Endodermal cell (in vitro differentiated cells): ENCODE measurements around the gene ARHGAP26. TPM values are rescaled to one million over a fixed set of nuclear protein-coding genes. Genes with fewer than 3 reads are reported as not detected.
"Not testable (repeated sequence)": the region's sequence is repeated elsewhere in the genome, so short reads cannot be mapped to it uniquely, and the experiment has no call there.

Experiments used
- DNase-seq: peaks from one replicate; pipeline ENCODE4 v3.0.0-alpha.2; 2017
- H3K27ac ChIP-seq: 2 replicates; pipeline ENCODE4 v1.5.1; 2013; ENCODE audit warnings: mild to moderate bottlenecking, low read depth, low read length, moderate library complexity
- H3K27me3 ChIP-seq: 2 replicates; pipeline ENCODE4 v1.6.1; 2013; ENCODE audit warnings: mild to moderate bottlenecking, low read length, moderate library complexity; ENCODE audit not compliant: insufficient read depth, control insufficient read depth, poor library complexity, severe bottlenecking
- H3K36me3 ChIP-seq: 2 replicates; pipeline ENCODE4 v1.7.0; 2013; ENCODE audit warnings: mild to moderate bottlenecking, low read length, moderate library complexity; ENCODE audit not compliant: control insufficient read depth, insufficient read depth
- H3K4me1 ChIP-seq: one replicate; pipeline ENCODE4 v1.7.0; 2013; ENCODE audit warnings: low read length; ENCODE audit not compliant: control insufficient read depth, insufficient read depth
- H3K4me3 ChIP-seq: 2 replicates; pipeline ENCODE4 v1.5.1; 2013; ENCODE audit warnings: mild to moderate bottlenecking, low read length, moderate library complexity
- H3K9ac ChIP-seq: 2 replicates; pipeline ENCODE4 v1.6.1; 2013; ENCODE audit warnings: mild to moderate bottlenecking, low read length, moderate library complexity; ENCODE audit not compliant: poor library complexity, severe bottlenecking; ENCODE audit errors: extremely low read depth
- H3K9me3 ChIP-seq: 2 replicates; pipeline ENCODE4 v1.6.1; 2013; ENCODE audit warnings: mild to moderate bottlenecking, low read length, moderate library complexity; ENCODE audit not compliant: control insufficient read depth
- H3K27ac Mint-ChIP-seq: 2 replicates; pipeline ENCODE4 v1.8.0; 2020; ENCODE audit warnings: mixed read lengths
- H3K27me3 Mint-ChIP-seq: 2 replicates; pipeline ENCODE4 v1.8.0; 2021; ENCODE audit warnings: mild to moderate bottlenecking, mixed read lengths; ENCODE audit not compliant: insufficient read depth
- H3K36me3 Mint-ChIP-seq: 2 replicates; pipeline ENCODE4 v1.8.0; 2020; ENCODE audit warnings: low read depth, mixed read lengths
- H3K4me1 Mint-ChIP-seq: 2 replicates; pipeline ENCODE4 v1.8.0; 2020; ENCODE audit warnings: mixed read lengths
- H3K4me3 Mint-ChIP-seq: 2 replicates; pipeline ENCODE4 v1.8.0; 2020; ENCODE audit warnings: mild to moderate bottlenecking, moderate library complexity, mixed read lengths
- H3K9me3 Mint-ChIP-seq: 2 replicates; pipeline ENCODE4 v1.8.0; 2020; ENCODE audit warnings: mild to moderate bottlenecking, mixed read lengths
- WGBS, 2 experiments: methylation state at CpG; one replicate each; pipeline versions ENCODE4 v1.1.5 to v1.1.7; 2013; ENCODE audit warnings: missing lambda C conversion rate in 2 of 2, mixed read lengths in 1 of 2; ENCODE audit not compliant: insufficient coverage in 1 of 2, insufficient read length in 1 of 2; 5-methylcytosine and 5-hydroxymethylcytosine counted together
- total RNA-seq, 2 donors: library from RNA; stranded (reverse); fragmentation: NEBNext Ultra II Directional in 1 of 2; extraction: Animal tissue kit (Norgen Biotek cat#: 25700) in 1 of 2; gene quantifications; 2 replicates in 1 of 2; 3 replicates in 1 of 2; pipeline ENCODE4 v1.2.1, GENCODE V29; 2021
- TF ChIP-seq, protein P1 (sequence below): fragments of 200-600 bp; sonication (generic); conservative IDR thresholded peaks from 2 replicates; pipeline ENCODE4 v1.5.0; 2021; ENCODE audit warnings: antibody characterized with exemption, mild to moderate bottlenecking

Gene ARHGAP26
- total RNA-seq, 2 donors from 2014 or later: 49.2 to 60.5 TPM

DNA sequence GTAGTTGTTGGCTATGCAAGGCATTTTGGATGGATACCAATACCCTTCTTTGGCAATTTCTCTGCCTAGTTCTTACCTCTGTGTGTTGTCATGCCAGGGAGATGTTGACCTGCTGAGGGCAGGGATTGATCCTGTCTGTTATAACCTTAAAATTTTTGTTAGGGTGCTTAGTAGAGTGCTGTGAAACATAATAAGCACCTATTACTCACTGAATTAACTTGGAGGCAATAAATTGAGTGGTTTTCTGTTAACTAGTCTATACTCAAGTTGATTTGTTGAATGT is 177.2 kb downstream of the ARHGAP26 start:
- DNase-seq: no peak

GRCh38 chr5:142952229-142952628 is 182.1 kb downstream of the ARHGAP26 start:
- WGBS, 2 experiments: 94% methylated on average over 3 of the region's 3 CpGs; no CpG with 5 or more reads in 1 of the 2 experiments
- H3K9ac ChIP-seq: no peak overlapping the region
- H3K36me3 ChIP-seq: no peaks in the 10 kb centered on the region
- Mint-ChIP-seq H3K27ac (no peak overlapping the region), H3K36me3 (peaks cover 22% of the 10 kb centered on the region), H3K9me3 (peaks cover 9% of the 10 kb centered on the region), H3K4me1 (no peaks in the 10 kb centered on the region), H3K27me3 (no peaks in the 10 kb centered on the region), H3K4me3 (no peak overlapping the region)
- H3K4me1 ChIP-seq: no peaks in the 10 kb centered on the region
- TF ChIP-seq, protein P1, sequence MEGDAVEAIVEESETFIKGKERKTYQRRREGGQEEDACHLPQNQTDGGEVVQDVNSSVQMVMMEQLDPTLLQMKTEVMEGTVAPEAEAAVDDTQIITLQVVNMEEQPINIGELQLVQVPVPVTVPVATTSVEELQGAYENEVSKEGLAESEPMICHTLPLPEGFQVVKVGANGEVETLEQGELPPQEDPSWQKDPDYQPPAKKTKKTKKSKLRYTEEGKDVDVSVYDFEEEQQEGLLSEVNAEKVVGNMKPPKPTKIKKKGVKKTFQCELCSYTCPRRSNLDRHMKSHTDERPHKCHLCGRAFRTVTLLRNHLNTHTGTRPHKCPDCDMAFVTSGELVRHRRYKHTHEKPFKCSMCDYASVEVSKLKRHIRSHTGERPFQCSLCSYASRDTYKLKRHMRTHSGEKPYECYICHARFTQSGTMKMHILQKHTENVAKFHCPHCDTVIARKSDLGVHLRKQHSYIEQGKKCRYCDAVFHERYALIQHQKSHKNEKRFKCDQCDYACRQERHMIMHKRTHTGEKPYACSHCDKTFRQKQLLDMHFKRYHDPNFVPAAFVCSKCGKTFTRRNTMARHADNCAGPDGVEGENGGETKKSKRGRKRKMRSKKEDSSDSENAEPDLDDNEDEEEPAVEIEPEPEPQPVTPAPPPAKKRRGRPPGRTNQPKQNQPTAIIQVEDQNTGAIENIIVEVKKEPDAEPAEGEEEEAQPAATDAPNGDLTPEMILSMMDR: no peak
- no peak overlapping the region for H3K27ac ChIP-seq
- H3K9me3 ChIP-seq: peaks cover 10% of the 10 kb centered on the region
- DNase-seq: no peak
- H3K27me3 ChIP-seq: no peaks in the 10 kb centered on the region
- no peak overlapping the region for H3K4me3 ChIP-seq

More for the DNA sequence above, 177.2 kb downstream of the ARHGAP26 start:
- Histone ChIP-seq H3K27me3 (no peaks in the 10 kb centered on the region), H3K9me3 (no peaks in the 10 kb centered on the region), H3K27ac (no peak overlapping the region), H3K4me3 (no peak overlapping the region), H3K4me1 (no peaks in the 10 kb centered on the region), H3K9ac (no peak overlapping the region), H3K36me3 (no peaks in the 10 kb centered on the region)
- Mint-ChIP-seq H3K36me3 (no peaks in the 10 kb centered on the region), H3K27ac (no peak overlapping the region), H3K4me1 (peaks cover 4% of the 10 kb centered on the region), H3K4me3 (no peak overlapping the region), H3K27me3 (no peaks in the 10 kb centered on the region), H3K9me3 (no peaks in the 10 kb centered on the region)
- TF ChIP-seq, protein P1: no peak

DNA sequence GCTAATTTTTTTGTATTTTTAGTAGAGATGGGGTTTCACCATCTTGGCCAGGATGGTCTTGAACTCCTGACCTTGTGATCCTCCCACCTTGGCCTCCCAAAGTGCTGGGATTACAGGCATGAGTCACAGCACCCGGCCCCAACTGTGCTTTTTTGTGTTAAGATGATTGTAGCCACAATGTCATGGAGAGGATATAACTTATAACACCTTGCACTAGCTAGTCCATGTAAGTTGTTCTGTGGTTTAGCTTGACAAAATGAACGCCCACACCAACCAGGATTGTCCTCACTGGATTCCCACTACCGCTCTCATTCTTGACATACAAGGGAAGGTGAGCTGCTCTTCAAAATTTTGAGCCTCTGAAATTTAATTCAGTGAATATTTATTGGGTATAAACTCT is 182.7 kb downstream of the ARHGAP26 start:
- H3K27me3 ChIP-seq, H3K9me3 Mint-ChIP-seq, H3K4me1 ChIP-seq, DNase-seq, H3K4me3 Mint-ChIP-seq, H3K9me3 ChIP-seq, H3K27ac Mint-ChIP-seq, H3K27me3 Mint-ChIP-seq, H3K9ac ChIP-seq, H3K4me3 ChIP-seq, H3K4me1 Mint-ChIP-seq, H3K36me3 ChIP-seq, H3K27ac ChIP-seq: not testable (repeated sequence)
- H3K36me3 Mint-ChIP-seq: peaks cover 22% of the 10 kb centered on the region
- 85 to 100% methylated on average over 1 to 3 of the region's 3 CpGs for WGBS, 2 experiments

DNA sequence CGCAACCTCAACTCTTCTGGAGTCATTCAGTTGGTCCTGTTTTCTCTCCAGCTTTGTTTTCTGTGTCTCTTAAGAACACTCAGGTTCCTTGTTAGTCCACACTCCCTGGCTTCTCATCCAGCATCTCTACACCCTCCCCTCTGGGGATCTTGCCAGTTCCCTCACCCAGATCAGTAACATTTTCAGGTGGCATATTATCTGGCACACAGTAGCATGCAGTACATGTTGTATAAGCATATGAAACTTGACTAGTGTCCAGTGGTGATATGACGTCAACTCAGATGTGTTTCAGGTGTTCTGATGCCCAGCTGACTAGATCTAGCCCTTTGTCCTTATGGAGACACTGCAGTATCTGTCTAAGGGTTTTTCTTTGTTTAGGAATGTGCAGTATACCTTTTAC is 184.3 kb downstream of the ARHGAP26 start:
- Histone ChIP-seq H3K4me1 (no peaks in the 10 kb centered on the region), H3K4me3 (no peak overlapping the region), H3K9ac (no peak overlapping the region), H3K27me3 (no peaks in the 10 kb centered on the region), H3K9me3 (peaks cover 10% of the 10 kb centered on the region), H3K36me3 (no peaks in the 10 kb centered on the region), H3K27ac (no peak overlapping the region)
- Mint-ChIP-seq H3K27me3 (no peaks in the 10 kb centered on the region), H3K4me3 (no peak overlapping the region), H3K4me1 (peaks cover 5% of the 10 kb centered on the region), H3K36me3 (peaks cover 27% of the 10 kb centered on the region), H3K9me3 (peaks cover 9% of the 10 kb centered on the region), H3K27ac (no peak overlapping the region)
- DNase-seq: no peak
- WGBS, 2 experiments: 98 to 100% methylated on average over 2 of the region's 2 CpGs
- TF ChIP-seq, protein P1: no peak
